SIG-M5 treated with dmso at 0.1 percent for 504 hours (cell line): ENCODE results near the gene SFRP2.

Experiments
- DNase-seq: peaks from one replicate; lab custom pipeline; 2025; ENCODE audit not compliant: unreplicated experiment; lab: John Stamatoyannopoulos, UW

SFRP2 gene, protein sequence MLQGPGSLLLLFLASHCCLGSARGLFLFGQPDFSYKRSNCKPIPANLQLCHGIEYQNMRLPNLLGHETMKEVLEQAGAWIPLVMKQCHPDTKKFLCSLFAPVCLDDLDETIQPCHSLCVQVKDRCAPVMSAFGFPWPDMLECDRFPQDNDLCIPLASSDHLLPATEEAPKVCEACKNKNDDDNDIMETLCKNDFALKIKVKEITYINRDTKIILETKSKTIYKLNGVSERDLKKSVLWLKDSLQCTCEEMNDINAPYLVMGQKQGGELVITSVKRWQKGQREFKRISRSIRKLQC

GRCh38 chr4:153788413-153789276 is at the start of gene SFRP2:
SFRP2 (minus strand) TSS chr4:153789083; CDS start chr4:153788835, 248 bp downstream.
- DNase-seq = no peak

DNA sequence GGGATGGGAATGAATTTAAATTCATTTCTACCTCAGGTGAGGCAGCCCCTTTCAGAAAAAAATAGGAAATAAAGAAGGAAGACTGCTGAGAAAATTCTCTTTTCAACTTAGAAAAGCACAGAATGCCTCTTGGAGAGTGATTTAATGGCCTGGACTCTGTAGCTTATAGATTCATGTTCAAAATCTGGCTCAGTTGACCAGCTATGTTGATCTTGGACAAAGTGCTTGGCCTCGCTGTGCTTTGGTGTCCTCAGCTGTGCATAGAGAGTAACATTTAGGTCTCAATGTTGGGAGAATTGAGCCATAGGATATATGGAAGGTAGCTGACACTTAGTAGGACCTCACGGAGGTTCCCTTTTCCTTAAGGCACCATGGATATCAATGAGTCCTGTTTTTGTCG is 49.7 kb upstream of the SFRP2 start:
- DNase-seq = no peak

DNA sequence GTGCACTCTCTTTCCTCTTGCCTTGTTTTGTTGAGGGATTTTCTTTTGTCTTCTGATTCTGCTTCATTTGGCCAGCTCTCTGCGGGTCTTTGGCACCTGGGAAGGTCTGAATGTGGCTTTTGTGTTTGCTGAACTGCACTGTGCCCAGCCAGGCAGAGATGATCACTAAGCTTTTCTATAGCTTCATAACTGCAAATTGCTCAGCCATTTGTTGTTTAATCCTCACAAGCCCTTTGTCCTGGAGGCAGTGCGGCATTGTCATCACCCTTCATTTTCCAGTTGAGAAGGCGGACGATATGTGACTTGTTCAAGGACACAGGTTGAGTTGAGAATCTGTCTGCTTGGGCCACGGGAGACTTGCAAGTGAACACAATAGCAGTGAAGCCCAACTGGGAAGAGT is 46.0 kb upstream of the SFRP2 start:
- no peak for DNase-seq

DNA sequence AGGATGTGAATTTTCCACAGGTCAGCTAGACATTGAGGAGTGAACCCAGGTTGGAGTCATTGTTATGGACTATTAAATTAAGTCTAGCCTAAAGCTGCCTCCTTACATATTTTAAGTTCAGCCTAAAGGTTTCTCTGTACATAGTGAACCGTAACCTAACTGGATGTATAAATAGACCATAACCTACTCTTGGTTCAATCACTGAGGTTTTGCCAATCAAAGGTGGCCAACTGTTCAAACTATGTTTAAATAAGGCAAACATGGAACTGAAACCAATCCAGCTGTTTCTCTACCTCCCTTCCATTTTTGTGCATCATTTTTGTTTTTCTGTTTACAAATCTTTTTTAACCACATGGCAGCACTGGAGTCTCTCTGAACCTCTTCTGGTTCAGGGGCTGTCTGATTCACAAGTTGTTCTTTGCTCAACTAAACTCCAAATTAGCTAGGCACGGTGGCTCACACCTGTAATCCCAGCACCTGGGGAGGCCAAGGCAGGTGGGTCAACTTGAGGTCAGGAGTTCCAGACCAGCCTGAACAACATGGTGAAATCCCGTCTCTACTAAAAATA is 43.9 kb upstream of the SFRP2 start:
- DNase-seq = no peak

GRCh38 chr4:153832054-153832453 is 43.2 kb upstream of the SFRP2 start:
- DNase-seq = no peak

DNA sequence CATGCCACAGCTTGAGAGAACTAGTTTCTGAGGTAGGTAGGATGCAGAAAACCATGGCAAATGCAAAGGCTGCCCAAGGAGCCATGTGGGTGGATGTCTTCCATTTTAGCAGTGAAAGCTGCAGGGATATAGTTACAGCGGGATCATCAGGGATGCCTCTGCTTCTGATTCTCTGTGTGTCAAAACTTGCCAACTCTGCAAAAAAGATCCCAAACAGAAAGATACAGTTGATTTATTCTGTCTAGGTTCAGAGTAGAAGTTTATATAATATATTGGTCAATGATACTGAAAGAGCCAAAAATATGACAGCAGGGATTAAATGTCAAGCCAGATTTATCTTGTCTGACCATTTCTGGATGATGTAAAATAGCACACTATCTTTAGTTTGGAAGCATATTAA is 42.4 kb upstream of the SFRP2 start:
- DNase-seq = no peak

DNA sequence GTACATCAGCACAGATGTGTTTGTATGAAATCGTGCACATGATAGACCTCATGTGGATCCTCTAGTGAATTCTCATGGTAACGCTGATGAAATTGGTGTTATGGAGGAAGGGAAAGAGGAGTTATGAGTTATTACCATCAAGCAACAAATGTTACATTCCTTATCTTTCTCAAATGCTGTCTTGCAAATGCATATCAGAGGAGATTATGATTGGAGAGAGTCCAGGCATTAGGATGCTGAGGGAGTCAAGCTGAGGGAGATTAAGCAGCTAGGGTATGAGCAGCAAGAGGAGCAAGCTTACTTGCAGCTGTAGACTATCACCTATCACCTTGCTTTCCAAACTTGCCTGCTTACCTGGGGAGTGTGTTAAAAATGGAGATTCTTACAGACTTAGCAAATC is 36.8 kb upstream of the SFRP2 start:
- no peak for DNase-seq

DNA sequence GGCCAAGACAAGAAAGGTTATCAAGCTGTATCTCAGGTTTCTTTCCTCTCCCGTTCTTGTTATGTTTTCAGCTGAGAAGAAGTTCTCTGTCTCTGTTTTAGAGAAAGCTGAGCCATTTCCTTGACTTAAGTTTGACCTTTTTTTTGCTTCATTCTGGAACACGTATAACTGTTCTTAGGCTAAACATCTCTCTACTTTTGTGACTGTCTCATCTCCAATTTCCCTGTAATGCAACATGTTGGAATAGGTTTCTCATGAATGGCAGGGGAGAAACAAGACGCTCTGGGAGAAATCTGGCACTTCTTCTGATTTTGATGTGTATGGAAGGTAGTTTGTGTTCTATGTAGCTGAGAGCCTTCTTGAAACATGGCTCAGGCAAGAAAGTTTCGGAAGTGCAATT is 36.2 kb upstream of the SFRP2 start:
- DNase-seq = no peak

DNA sequence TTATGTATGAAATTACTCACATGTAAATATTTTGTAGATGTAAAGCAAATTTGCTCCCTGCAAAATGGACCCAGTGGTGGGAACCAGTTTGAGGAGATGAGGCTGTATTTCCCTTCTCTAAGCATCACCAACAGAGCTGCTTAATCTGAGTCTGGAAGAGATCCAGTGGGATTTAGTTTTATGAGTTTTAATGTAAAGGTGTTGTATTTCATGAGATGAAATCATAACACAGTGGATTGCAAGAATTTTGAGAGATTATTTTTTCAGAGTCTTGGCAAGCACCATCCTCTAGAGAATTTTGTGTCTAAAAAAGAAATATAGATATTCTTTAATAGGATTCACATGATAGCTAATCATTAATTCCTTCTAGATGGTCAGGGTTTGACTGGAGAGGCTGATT is 35.6 kb upstream of the SFRP2 start:
- no peak for DNase-seq

GRCh38 chr4:153823483-153823882 is 34.6 kb upstream of the SFRP2 start:
- DNase-seq = no peak

DNA sequence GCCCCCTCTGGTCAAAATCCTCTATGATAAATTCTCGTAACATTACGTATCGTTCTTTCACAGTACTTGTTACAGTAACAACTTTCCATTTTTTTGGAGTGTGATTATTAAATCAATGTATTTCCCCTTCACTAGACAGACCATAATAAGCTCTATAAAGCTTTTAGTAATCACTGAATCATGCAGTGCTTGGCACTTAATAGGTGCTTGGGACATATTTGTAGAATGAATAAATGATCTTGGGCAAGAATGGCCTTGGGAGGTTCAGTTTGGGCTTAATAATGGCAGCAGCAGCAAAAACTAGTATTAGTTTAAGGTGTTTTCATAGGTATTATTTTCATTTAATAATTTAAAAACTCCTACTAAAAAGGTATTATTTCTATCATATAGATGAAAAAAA is 33.4 kb upstream of the SFRP2 start:
- DNase-seq = no peak

DNA sequence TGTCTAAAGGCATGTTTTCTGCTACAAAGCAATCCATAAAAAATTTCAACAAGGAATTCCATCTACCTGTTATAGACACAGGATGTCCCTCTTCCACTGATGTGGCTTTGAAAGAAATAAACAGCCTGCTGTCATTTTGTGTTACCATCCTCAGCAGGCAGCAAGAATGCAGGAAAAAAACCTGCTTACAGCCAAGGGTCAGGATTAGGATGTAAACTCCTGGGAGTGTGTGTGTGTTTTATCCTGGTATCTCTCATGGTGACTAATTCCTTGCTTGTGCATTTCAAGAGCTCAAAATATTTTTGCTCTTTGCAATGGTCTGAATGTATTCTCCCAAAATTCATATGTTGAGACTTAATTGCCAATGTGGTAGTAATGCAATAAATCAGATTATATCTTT is 28.6 kb upstream of the SFRP2 start:
- DNase-seq = no peak

DNA sequence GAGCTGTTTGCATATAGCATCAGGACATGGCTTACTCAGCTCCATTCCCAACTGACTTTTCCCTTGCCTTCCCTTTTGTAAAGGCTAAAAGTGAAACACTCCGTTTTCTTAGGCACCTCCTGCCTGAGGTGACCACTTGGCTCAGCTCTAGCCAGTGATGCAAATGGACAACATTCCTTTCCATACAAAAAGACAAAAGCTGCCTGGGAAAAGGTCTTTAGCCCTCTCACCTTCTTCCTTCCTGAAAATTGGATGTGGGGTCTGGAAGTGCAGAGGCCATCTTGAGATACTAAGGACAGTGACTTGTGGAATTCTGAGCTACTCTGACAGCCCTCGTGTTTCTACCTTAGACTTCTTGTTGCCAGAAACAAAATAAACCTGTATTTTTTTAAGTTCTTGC is 27.7 kb upstream of the SFRP2 start:
- DNase-seq = no peak

DNA sequence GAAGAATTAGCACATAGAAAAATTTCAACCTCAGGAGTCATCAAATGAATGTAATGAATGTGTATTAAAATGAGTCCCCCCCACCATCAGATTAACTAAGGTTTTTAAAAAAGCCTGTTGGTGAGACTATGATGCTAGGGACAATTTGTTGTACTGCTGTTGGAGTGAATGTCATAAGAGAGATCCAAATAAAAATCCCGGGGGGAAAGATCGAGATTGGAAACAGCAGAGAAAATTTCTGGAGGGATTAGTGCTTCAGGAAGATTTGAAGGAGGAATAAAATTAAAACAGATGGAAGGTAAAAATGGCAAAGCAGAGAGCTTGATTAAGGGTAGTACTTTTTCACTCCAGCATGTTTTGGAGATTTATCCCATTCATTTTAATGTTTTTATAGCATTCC is 25.9 kb upstream of the SFRP2 start:
- no peak for DNase-seq

DNA sequence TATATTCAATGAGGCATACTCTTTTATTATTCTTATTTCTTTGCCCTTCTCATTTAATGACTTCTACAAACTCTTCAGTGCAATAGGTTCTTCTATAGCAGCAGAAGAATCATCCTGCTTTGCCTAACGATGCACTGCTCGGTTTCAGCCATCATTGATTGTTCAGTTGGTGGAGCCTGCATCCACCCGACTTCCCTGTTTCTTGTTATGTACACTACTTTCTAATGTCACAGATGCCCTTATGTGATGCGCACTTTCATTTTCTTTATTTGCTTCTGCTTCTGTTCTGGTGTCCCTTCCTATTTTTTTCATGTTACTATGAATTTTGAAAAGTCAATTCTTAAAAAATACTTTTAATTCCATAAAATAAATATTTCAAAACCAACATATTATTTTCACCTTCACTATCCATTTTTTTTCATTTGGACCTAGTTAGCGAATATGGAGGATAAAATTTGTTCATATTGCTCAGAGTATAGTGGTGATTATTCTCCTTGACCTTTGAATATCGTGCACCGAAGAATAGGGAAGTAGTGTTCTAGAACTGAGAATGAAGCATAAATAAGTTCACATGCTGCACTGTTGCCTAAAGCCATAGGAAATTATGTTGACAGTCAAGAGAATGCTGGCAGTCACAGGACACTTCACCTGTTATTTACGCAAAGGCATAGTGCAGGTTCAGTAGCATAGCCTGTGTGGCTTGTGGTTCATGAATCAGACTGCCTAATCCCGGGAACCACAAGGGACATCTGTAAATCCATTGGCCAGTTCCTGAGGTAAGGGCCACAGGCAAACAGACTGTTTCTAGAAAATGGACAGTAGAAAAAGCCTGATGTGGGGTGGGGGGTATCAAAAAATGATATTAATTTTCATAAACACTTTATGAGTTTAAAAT is 21.3 kb upstream of the SFRP2 start:
- peak; percentile 22 for DNase-seq

- no peak for DNase-seq
Measured at GRCh38 chr4:153809307-153809706, 20.4 kb upstream of the SFRP2 start.

DNA sequence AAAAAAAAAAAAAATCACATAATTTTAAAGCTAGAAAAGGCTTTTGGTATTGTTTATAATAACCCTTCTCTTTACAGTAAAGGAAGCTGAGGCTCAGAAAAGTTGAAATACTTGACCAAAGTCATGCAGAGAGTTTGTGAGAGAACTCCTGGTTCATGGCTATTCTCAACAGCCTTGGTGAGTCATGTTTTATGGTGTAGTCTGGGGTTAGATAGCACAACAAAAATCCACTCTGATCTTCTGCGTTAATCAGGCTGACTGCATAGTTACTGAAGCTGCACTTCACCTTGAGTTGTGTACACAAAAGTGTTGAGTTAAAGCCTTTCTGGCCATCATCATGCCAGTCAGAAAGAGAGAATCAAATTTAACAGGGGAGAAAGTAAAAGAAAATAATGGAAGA is 19.3 kb upstream of the SFRP2 start:
- DNase-seq = no peak

DNA sequence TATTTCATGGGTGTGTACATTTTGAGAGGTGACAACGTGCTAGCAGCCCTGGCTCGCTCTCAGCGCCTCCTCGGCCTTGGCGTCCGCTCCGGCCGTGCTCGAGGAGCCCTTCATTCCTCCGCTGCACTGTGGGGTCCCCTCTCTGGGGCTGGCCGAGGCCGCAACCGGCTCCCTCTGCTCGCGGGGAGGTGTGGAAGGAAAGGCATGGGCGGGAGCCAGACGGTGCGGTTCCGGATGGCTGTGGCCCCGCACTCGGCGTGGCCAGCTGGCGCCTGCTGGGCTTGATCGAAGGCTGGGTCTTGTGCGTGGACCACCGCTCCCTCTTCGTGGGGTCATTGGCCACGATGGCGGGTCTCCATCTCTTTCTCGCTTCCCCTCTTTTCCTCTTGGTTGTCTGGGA is 17.2 kb upstream of the SFRP2 start:
- no peak for DNase-seq

GRCh38 chr4:153804722-153805121 is 15.8 kb upstream of the SFRP2 start:
- no peak for DNase-seq

GRCh38 chr4:153799694-153800074 is 10.8 kb upstream of the SFRP2 start:
- DNase-seq = no peak
